ENCODE data around the gene ZDHHC22.

- no peak for TF ChIP-seq MAFF (IDR thresholded peaks at IDR 0.05; ENCODE audit: low read depth, low read length)
- no peak for TF ChIP-seq ATRX (CRISPR knock-in tag; IDR thresholded peaks at IDR 0.05; ENCODE audit: borderline replicate concordance)
- TF ChIP-seq JUNB (CRISPR knock-in tag; IDR thresholded peaks at IDR 0.05; ENCODE audit: borderline replicate concordance): no peak
- TF ChIP-seq ZNF549 (CRISPR knock-in tag; IDR thresholded peaks at IDR 0.05): no peak
- no peak for TF ChIP-seq ZBTB10 (CRISPR knock-in tag; IDR thresholded peaks at IDR 0.05; ENCODE audit: borderline replicate concordance)
- no peak for TF ChIP-seq HDAC6 (IDR thresholded peaks at IDR 0.05; ENCODE audit: low read depth, low read length)
- TF ChIP-seq RAD21 (CRISPR knock-in tag; IDR thresholded peaks at IDR 0.05): no peak
- no peak for TF ChIP-seq KAT2B (IDR thresholded peaks at IDR 0.05; ENCODE audit: borderline replicate concordance, low read depth, low read length)
- TF ChIP-seq CTCF (CRISPR knock-in tag; IDR thresholded peaks at IDR 0.05): no peak
- no peak for TF ChIP-seq POLR2A (IDR thresholded peaks at IDR 0.05; ENCODE audit: insufficient read depth in 1 of 2, low read depth in 2 of 2, low read length in 2 of 2)
- TF ChIP-seq THYN1 (CRISPR knock-in tag; IDR thresholded peaks at IDR 0.05; ENCODE audit: borderline replicate concordance, low read depth): no peak
Observed at GRCh38 chr14:77083082-77083481, 58.5 kb downstream of the ZDHHC22 start.

All from HepG2 (cell line).